PC-9 (cell line): ENCODE data around the gene TMEM165. TPM values are rescaled to one million over a fixed set of nuclear protein-coding genes. Genes with fewer than 3 reads are reported as not detected.
A peak's percentile ranks its signal among the peaks of the same experiment; 100 is the strongest.

ENCODE experiments used
- BruUV-seq: library from RNA; stranded (reverse); fragments of 400-500 nt; replicated peaks from 2 replicates; lab custom pipeline; 2021; lab: Mats Ljungman, UMichigan
- CTCF ChIA-PET: fragments of 300-600 bp; sonication (Branson Sonifier 250); formaldehyde crosslinking; loops from one replicate; lab custom pipeline; 2022; ENCODE audit warnings: antibody characterized with exemption; lab: Charles Lee
- POLR2A ChIA-PET: fragments of 300-600 bp; sonication (Branson Sonifier 250); formaldehyde crosslinking; loops from one replicate; lab custom pipeline; 2022; ENCODE audit warnings: antibody characterized with exemption; ENCODE audit not compliant: unreplicated experiment; lab: Charles Lee
- DNase-seq, 2 experiments: peaks; one replicate each; pipeline versions ENCODE4 v3.0.0 to v3.0.0-alpha.2; 2015 to 2022; ENCODE audit warnings: mixed read lengths in 1 of 2
- H2AFZ ChIP-seq: fragments of 200-600 bp; sonication (generic); 2 replicates; pipeline ENCODE4 v1.8.1; 2017; ENCODE audit warnings: antibody characterized with exemption
- H3F3A ChIP-seq: fragments of 200-600 bp; sonication (generic); 2 replicates; pipeline ENCODE4 v1.8.1; 2017; ENCODE audit warnings: antibody characterized with exemption, mild to moderate bottlenecking, low read depth; ENCODE audit not compliant: insufficient read depth
- H3K27ac ChIP-seq: fragments of 200-600 bp; sonication (generic); 2 replicates; pipeline ENCODE4 v1.6.1; 2016; ENCODE audit warnings: mixed run types
- H3K27me3 ChIP-seq: fragments of 200-600 bp; sonication (generic); 2 replicates; pipeline ENCODE4 v1.6.1; 2016; ENCODE audit warnings: low read depth, mixed run types; ENCODE audit not compliant: insufficient read depth
- H3K36me3 ChIP-seq: fragments of 200-600 bp; sonication (generic); 2 replicates; pipeline ENCODE4 v1.6.1; 2016; ENCODE audit warnings: low read depth, mixed run types
- H3K4me1 ChIP-seq: fragments of 200-600 bp; sonication (generic); replicated peaks from 2 replicates; pipeline ENCODE4 v1.6.1; 2016; ENCODE audit warnings: mixed run types; ENCODE audit not compliant: insufficient read depth
- H3K4me2 ChIP-seq: fragments of 200-600 bp; sonication (generic); 2 replicates; pipeline ENCODE4 v1.6.1; 2017; ENCODE audit warnings: mixed run types
- H3K4me3 ChIP-seq: fragments of 200-600 bp; sonication (generic); 2 replicates; pipeline ENCODE4 v1.6.1; 2016; ENCODE audit warnings: mixed run types
- H3K79me2 ChIP-seq: fragments of 200-600 bp; sonication (generic); 2 replicates; pipeline ENCODE4 v1.6.1; 2017; ENCODE audit warnings: low read depth, mixed run types
- H3K9me2 ChIP-seq: fragments of 200-600 bp; sonication (generic); 2 replicates; pipeline ENCODE4 v1.8.1; 2017; ENCODE audit warnings: mild to moderate bottlenecking; ENCODE audit not compliant: insufficient read depth
- H3K9me3 ChIP-seq: fragments of 200-600 bp; sonication (generic); 2 replicates; pipeline ENCODE4 v1.8.1; 2016; ENCODE audit warnings: low read depth; ENCODE audit not compliant: insufficient read depth
- H4K20me1 ChIP-seq: fragments of 200-600 bp; sonication (generic); 2 replicates; pipeline ENCODE4 v1.8.1; 2017; ENCODE audit not compliant: insufficient read depth
- CTCF ChIP-seq: fragments of 200-600 bp; sonication (generic); conservative IDR thresholded peaks from 2 replicates; pipeline ENCODE4 v1.6.1; 2017; ENCODE audit warnings: mixed run types, antibody characterized with exemption, mild to moderate bottlenecking, moderate library complexity
- EZH2 ChIP-seq: fragments of 200-600 bp; sonication (generic); IDR thresholded peaks from 2 replicates; pipeline ENCODE4 v1.8.0; 2017; ENCODE audit warnings: antibody characterized with exemption, low read depth
- intact Hi-C: fragments of 100-400 bp; cut with micrococcal nuclease; formaldehyde crosslinking; loops from one replicate; pipeline ENCODE4 v1.10.0; 2022; ENCODE audit not compliant: unreplicated experiment
- total RNA-seq: library from RNA; stranded (reverse); gene quantifications from 2 replicates; pipeline ENCODE4 v1.2.3, GENCODE V29; 2021

TMEM165 gene
- total RNA-seq, 1 experiment from 2014 or later: 61.4 TPM

GRCh38 chr4:55396308-55397125 is 760 bp downstream of the TMEM165 start:
- no peaks in the 10 kb centered on the region for H3K27me3 ChIP-seq
- ChIA-PET POLR2A (interaction anchor here (0.6 kb wide), 1 partner anchor 213 kb away, joined by 9 read pairs; no protein-coding TSS in a partner anchor), CTCF (interaction anchor here (0.6 kb wide), 1 partner anchor 829 kb away, joined by 3 read pairs; no protein-coding TSS in a partner anchor)
- H3K4me2 ChIP-seq: peak overlapping the region; percentile 95
- no peaks in the 10 kb centered on the region for H3K36me3 ChIP-seq
- H3K9me2 ChIP-seq: no peaks in the 10 kb centered on the region
- TF ChIP-seq CTCF: no peak
- TF ChIP-seq EZH2: no peak
- peak in 1 of 2 experiments; percentile 28 for DNase-seq
- H4K20me1 ChIP-seq: peaks cover 33% of the 10 kb centered on the region
- peaks cover 47% of the 10 kb centered on the region for H3K4me1 ChIP-seq
- peak overlapping the region; percentile 63 for H2AFZ ChIP-seq
- no peaks in the 10 kb centered on the region for H3K9me3 ChIP-seq
- peaks cover 51% of the 10 kb centered on the region for H3K79me2 ChIP-seq
- H3K4me3 ChIP-seq: peak overlapping the region; percentile 67
- H3F3A ChIP-seq: peaks cover 23% of the 10 kb centered on the region; the same call in 1 of the 2 replicates
- H3K27ac ChIP-seq: peak overlapping the region; percentile 55
- BruUV-seq: no TSS peak
- intact Hi-C loops: loop anchor here (5.0 kb wide), 2 partner anchors 34 to 384 kb away; no protein-coding TSS in a partner anchor

- DNase-seq: no peak
- H3K4me2 ChIP-seq: peak overlapping the region; percentile 95
- peaks cover 47% of the 10 kb centered on the region for H3K4me1 ChIP-seq
- TSS peak; percentile 46 for BruUV-seq
- H3F3A ChIP-seq: peaks cover 23% of the 10 kb centered on the region; the same call in 1 of the 2 replicates
- ChIA-PET CTCF (no interaction called here), POLR2A (no interaction called here)
- H3K9me3 ChIP-seq: no peaks in the 10 kb centered on the region
- H3K4me3 ChIP-seq: peak overlapping the region; percentile 67
- TF ChIP-seq CTCF (no peak), EZH2 (no peak)
- intact Hi-C loops: loop anchor here (5.0 kb wide), 2 partner anchors 35 to 385 kb away; no protein-coding TSS in a partner anchor
- no peak overlapping the region for H2AFZ ChIP-seq
- no peaks in the 10 kb centered on the region for H3K36me3 ChIP-seq
- peaks cover 54% of the 10 kb centered on the region for H3K79me2 ChIP-seq
- H3K9me2 ChIP-seq: no peaks in the 10 kb centered on the region
- no peaks in the 10 kb centered on the region for H3K27me3 ChIP-seq
- H3K27ac ChIP-seq: peak overlapping the region; percentile 55
- peaks cover 36% of the 10 kb centered on the region for H4K20me1 ChIP-seq
Measured at GRCh38 chr4:55397126-55397436, 1.3 kb downstream of the TMEM165 start.

GRCh38 chr4:55397520-55398321 is 2.0 kb downstream of the TMEM165 start:
- no TSS peak for BruUV-seq
- DNase-seq: peak in 1 of 2 experiments; percentile 62
- TF ChIP-seq EZH2 (no peak), CTCF (no peak)

More at GRCh38 chr4:55397520-55398321, 2.0 kb downstream of the TMEM165 start:
- Histone ChIP-seq H4K20me1 (peaks cover 36% of the 10 kb centered on the region), H3K27me3 (no peaks in the 10 kb centered on the region), H3F3A (peaks cover 23% of the 10 kb centered on the region; the same call in 1 of the 2 replicates), H3K4me1 (peaks cover 47% of the 10 kb centered on the region), H3K9me2 (no peaks in the 10 kb centered on the region), H3K9me3 (no peaks in the 10 kb centered on the region), H3K27ac (peak overlapping the region; percentile 55), H3K79me2 (peaks cover 54% of the 10 kb centered on the region), H2AFZ (no peak overlapping the region), H3K4me2 (peak overlapping the region; percentile 95), H3K36me3 (no peaks in the 10 kb centered on the region), H3K4me3 (peak overlapping the region; percentile 67)
- ChIA-PET POLR2A (no interaction called here), CTCF (interaction anchor here (0.7 kb wide), 1 partner anchor 52 kb away, joined by 3 read pairs; the partner anchor contains the start of gene SRD5A3)
- intact Hi-C loops: loop anchor here (1.0 to 5.0 kb wide), 3 partner anchors 35 to 385 kb away; partner anchors contain the start of gene SRD5A3
